SU-DHL-6 (cell line): Measurements from ENCODE around the gene PDE4B.
"Not testable (repeated sequence)": the region's sequence is repeated elsewhere in the genome, so short reads cannot be mapped to it uniquely, and the experiment has no call there.

Source experiments
- H2AFZ ChIP-seq: fragments of 200-600 bp; sonication (generic); 2 replicates; pipeline ENCODE4 v1.6.1; 2014; ENCODE audit warnings: low read depth, mild to moderate bottlenecking, moderate library complexity, mixed read lengths, antibody characterized with exemption, low read length; ENCODE audit not compliant: severe bottlenecking
- H3F3A ChIP-seq: fragments of 200-600 bp; shearing (Covaris generic); 2 replicates; pipeline ENCODE4 v1.6.0; 2016; ENCODE audit warnings: antibody characterized with exemption, mild to moderate bottlenecking; ENCODE audit not compliant: insufficient read depth
- H3K27ac ChIP-seq: fragments of 200-600 bp; sonication (generic); 2 replicates; pipeline ENCODE4 v1.5.1; 2016; ENCODE audit warnings: low read depth, mild to moderate bottlenecking, low read length, moderate library complexity, mixed read lengths
- H3K27me3 ChIP-seq: fragments of 200-600 bp; sonication (generic), shearing (Covaris generic); 2 replicates; pipeline ENCODE4 v1.6.0; 2014; ENCODE audit warnings: mild to moderate bottlenecking, low read length
- H3K36me3 ChIP-seq: fragments of 200-600 bp; sonication (generic); 2 replicates; pipeline ENCODE4 v1.6.1; 2014; ENCODE audit warnings: mild to moderate bottlenecking, low read length, mixed read lengths
- H3K4me2 ChIP-seq: fragments of 300-600, 200-600 bp; shearing (Covaris generic), sonication (generic); 2 replicates; pipeline ENCODE4 v1.6.0; 2014; ENCODE audit warnings: low read length, low read depth, mild to moderate bottlenecking; ENCODE audit not compliant: poor library complexity, severe bottlenecking
- H3K4me3 ChIP-seq: fragments of 200-600 bp; sonication (generic); 2 replicates; pipeline ENCODE4 v1.5.1; 2014; ENCODE audit warnings: antibody characterized with exemption, low read length, mild to moderate bottlenecking, mixed read lengths; ENCODE audit not compliant: insufficient read depth, poor library complexity, severe bottlenecking
- H3K79me2 ChIP-seq: fragments of 200-600 bp; sonication (generic); 2 replicates; pipeline ENCODE4 v1.6.1; 2014; ENCODE audit warnings: mild to moderate bottlenecking, low read length, moderate library complexity; ENCODE audit not compliant: insufficient read depth
- H3K9ac ChIP-seq: fragments of 200-600 bp; sonication (generic); 2 replicates; pipeline ENCODE4 v1.7.0; 2014; ENCODE audit warnings: mild to moderate bottlenecking, low read length
- H3K9me2 ChIP-seq: fragments of 200-600 bp; sonication (generic); replicated peaks from 2 replicates; pipeline ENCODE4 v1.6.1; 2014; ENCODE audit warnings: low read length; ENCODE audit not compliant: insufficient read depth
- H3K9me3 ChIP-seq: fragments of 200-600 bp; sonication (generic); 2 replicates; pipeline ENCODE4 v1.6.1; 2014; ENCODE audit warnings: low read length, mixed read lengths; ENCODE audit not compliant: insufficient read depth
- H4K20me1 ChIP-seq: fragments of 200-600 bp; sonication (generic); 2 replicates; pipeline ENCODE4 v1.6.1; 2014; ENCODE audit warnings: low read depth, mild to moderate bottlenecking, antibody characterized with exemption, low read length, moderate library complexity, mixed read lengths
- CTCF ChIP-seq: fragments of 200-600 bp; sonication (generic); IDR thresholded peaks from one replicate; pipeline ENCODE4 v1.5.1; 2017; ENCODE audit warnings: antibody characterized with exemption, mild to moderate bottlenecking, low read length, moderate library complexity; ENCODE audit not compliant: insufficient read depth, poor library complexity, severe bottlenecking
- EZH2phosphoT487 ChIP-seq: fragments of 200-600 bp; sonication (generic), shearing (Covaris generic); conservative IDR thresholded peaks from 2 replicates; pipeline ENCODE4 v1.6.1; 2018; ENCODE audit warnings: mild to moderate bottlenecking, antibody characterized with exemption, low read length, moderate library complexity, mixed read lengths

The PDE4B gene

DNA sequence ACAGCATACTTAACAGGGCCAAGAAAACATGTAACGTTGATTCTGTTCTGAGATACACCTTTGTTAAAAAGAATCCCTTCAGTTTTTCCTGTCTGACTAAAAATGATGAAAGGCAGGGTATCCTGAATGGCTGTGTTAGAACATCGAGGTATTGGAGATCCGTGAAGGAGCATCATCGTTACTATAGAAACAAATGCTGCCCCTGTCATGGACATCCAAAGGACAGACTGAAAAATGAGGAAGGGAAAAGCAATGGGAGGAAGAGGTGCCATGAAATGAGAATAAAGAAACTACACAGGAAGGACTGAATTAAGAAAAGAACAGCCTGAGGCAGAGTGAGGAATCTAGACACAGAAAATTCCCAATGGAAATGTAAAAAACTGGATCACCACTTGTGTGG is 257.9 kb downstream of the PDE4B start:
- Histone ChIP-seq H3K9ac (no peak overlapping the region), H3K27me3 (no peaks in the 10 kb centered on the region), H3K4me2 (no peak overlapping the region), H3K36me3 (no peaks in the 10 kb centered on the region), H2AFZ (no peak overlapping the region), H4K20me1 (no peaks in the 10 kb centered on the region), H3K79me2 (no peaks in the 10 kb centered on the region), H3F3A (no peaks in the 10 kb centered on the region), H3K9me3 (no peaks in the 10 kb centered on the region), H3K27ac (no peak overlapping the region), H3K4me3 (no peak overlapping the region), H3K9me2 (no peaks in the 10 kb centered on the region)
- no peak for TF ChIP-seq EZH2phosphoT487
- TF ChIP-seq CTCF: no peak

DNA sequence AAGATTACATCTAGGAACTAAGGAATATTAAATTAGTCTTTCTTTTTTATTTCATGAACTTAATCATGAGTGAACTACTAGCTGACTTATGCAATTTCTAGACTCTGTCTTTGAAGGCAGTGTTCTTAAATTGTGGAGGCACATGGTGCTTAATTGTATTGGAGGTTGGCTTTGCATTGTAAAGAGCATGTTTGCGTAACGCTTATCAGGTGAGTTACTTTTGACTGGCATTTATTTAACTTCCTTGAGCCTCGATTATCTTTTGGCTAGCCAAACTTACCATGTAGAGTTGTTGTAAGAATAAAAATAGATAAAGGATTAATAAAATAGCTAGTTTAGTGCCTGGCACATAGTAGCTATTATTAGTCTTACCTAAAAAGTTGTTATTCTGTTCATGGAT is 262.4 kb downstream of the PDE4B start:
- Histone ChIP-seq H3K36me3 (no peaks in the 10 kb centered on the region), H3F3A (no peaks in the 10 kb centered on the region), H3K9ac (no peak overlapping the region), H3K9me2 (no peaks in the 10 kb centered on the region), H3K4me2 (no peak overlapping the region), H3K27ac (no peak overlapping the region), H3K79me2 (no peaks in the 10 kb centered on the region), H3K9me3 (no peaks in the 10 kb centered on the region), H3K27me3 (no peaks in the 10 kb centered on the region), H4K20me1 (no peaks in the 10 kb centered on the region), H2AFZ (no peak overlapping the region), H3K4me3 (no peak overlapping the region)
- TF ChIP-seq EZH2phosphoT487 (no peak), CTCF (no peak)

DNA sequence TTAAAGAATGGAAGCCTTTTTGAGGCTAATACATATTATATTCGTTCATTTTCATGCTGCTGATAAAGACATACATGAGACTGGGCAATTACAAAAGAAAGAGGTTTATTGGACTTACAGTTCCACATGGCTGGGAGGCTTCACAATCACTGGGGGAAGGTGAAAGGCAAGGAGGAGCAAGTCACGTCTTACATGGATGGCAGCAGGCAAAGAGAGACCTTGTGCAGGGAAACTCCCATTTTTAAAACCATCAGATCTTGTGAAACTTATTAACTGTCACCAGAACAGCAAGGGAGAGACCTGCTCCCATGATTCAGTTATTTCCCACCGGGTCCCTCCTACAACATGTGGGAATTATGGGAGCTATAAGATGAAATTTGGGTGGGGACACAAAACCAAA is 264.8 kb downstream of the PDE4B start:
- H3K79me2 ChIP-seq, H2AFZ ChIP-seq, H3K4me2 ChIP-seq, H3K4me3 ChIP-seq, H3K9ac ChIP-seq, H3F3A ChIP-seq, H3K36me3 ChIP-seq, H3K27me3 ChIP-seq, H3K9me2 ChIP-seq, H4K20me1 ChIP-seq, H3K9me3 ChIP-seq, H3K27ac ChIP-seq: not testable (repeated sequence)

DNA sequence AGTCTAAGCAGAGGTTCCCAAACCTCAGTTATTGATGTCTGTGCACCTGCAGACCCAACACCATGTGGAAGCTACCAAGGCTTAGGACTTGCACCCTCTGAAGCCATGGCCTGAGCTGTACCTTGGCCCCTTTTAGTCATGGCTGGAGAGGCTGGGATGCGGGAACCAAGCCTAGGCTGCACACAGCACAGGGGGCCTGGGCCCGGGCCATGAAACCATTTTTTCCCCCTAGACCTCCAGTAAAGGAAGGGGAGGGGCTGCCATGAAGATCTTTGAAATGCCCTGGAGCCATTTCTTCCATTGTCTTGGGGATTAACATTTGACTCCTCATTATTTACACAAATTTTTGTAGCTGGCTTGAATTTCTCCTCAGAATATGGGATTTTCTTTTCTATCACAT is 265.9 kb downstream of the PDE4B start:
- H3F3A ChIP-seq: no peaks in the 10 kb centered on the region
- TF ChIP-seq CTCF (no peak), EZH2phosphoT487 (no peak)
- no peaks in the 10 kb centered on the region for H3K79me2 ChIP-seq
- H2AFZ ChIP-seq: no peak overlapping the region
- no peaks in the 10 kb centered on the region for H3K9me2 ChIP-seq
- no peaks in the 10 kb centered on the region for H3K36me3 ChIP-seq
- H3K9me3 ChIP-seq: no peaks in the 10 kb centered on the region
- H3K4me3 ChIP-seq: no peak overlapping the region
- H3K27ac ChIP-seq: no peak overlapping the region
- H3K27me3 ChIP-seq: no peaks in the 10 kb centered on the region
- no peaks in the 10 kb centered on the region for H4K20me1 ChIP-seq
- no peak overlapping the region for H3K9ac ChIP-seq
- no peak overlapping the region for H3K4me2 ChIP-seq

- H3K36me3 ChIP-seq, H3F3A ChIP-seq, H3K27ac ChIP-seq, H2AFZ ChIP-seq, H3K9me3 ChIP-seq, H3K4me2 ChIP-seq, H3K9ac ChIP-seq, H3K4me3 ChIP-seq, H3K9me2 ChIP-seq, H3K79me2 ChIP-seq, H3K27me3 ChIP-seq, H4K20me1 ChIP-seq: not testable (repeated sequence)
Observed at GRCh38 chr1:66067219-66067618, 274.5 kb downstream of the PDE4B start.
